Measurements from ENCODE around the gene KLHL33.

Gene KLHL33

DNA sequence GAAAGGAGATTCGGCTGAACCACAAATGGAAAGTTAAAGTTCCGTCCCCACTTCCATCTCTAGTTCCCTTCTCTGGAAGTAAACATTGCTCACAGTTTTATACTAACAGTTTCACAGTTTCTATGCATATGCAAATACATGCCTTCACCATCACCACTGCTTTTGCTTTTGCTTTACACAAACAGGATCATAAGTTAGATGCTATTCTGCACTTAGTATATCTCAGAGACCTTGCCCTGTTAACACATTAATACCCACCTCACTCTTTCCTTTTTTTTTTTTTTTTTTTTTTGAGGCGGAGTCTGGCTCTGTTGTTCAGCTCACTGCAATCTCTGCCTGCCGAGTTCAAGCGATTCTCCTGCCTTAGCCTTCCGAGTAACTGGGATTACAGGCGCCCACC lies 23.6 kb downstream of the KLHL33 start:
- Mint-ChIP-seq H3K27ac (peak overlapping the region; percentile 95), H3K27me3 (no peaks in the 10 kb centered on the region), H3K36me3 (no peaks in the 10 kb centered on the region), H3K9me3 (ENCODE audit: low read depth) (no peaks in the 10 kb centered on the region), H3K4me3 (peak overlapping the region; percentile 99), H3K4me1 (ENCODE audit: low read depth) (peaks cover 45% of the 10 kb centered on the region)

DNA sequence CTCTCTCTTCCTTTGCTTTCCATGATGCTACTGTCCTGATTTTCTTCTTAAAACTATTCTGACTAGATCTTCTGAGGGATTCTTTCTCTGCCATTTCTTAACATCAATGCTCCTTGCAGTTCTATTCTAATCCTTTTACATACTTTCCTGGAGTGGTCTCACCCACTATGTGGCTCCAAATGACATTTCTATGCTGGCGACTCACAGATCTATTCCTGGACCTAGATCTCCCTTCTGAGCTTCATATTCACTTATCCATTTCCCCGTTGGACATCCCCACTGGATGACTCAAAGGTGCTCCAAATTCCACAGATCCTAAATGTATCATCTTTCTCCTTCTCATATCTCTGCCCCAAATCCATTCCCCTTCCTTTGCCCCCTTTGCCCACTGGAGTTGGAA lies 26.7 kb downstream of the KLHL33 start:
- Mint-ChIP-seq H3K27ac (peak overlapping the region; percentile 50), H3K4me1 (ENCODE audit: low read depth) (peaks cover 51% of the 10 kb centered on the region), H3K27me3 (no peaks in the 10 kb centered on the region), H3K9me3 (ENCODE audit: low read depth) (no peaks in the 10 kb centered on the region), H3K36me3 (peaks cover 3% of the 10 kb centered on the region), H3K4me3 (no peak overlapping the region)

DNA sequence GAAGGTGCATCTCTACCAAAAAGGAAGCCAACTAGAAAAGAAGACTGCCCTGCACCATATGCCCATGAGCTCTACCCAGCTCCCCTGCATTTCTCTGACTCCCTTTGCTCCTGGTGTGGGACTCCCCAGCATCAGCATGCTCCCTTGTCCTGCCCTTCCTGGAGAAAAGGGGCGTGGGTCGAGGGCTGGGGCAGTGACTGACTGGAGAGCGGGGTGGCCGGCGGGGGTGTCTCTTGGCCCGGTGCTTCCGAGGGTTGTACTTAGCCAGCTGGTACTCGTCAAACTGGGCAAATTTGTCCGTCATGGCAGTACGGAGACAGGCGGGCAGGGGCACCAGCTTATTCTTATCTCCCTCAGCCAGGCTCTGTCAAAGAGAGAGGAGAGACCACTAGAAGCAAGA lies 32.4 kb downstream of the KLHL33 start:
- no peak overlapping the region for H3K4me3 Mint-ChIP-seq
- H3K9me3 Mint-ChIP-seq (ENCODE audit: low read depth), result no peaks in the 10 kb centered on the region
- peaks cover 40% of the 10 kb centered on the region for H3K4me1 Mint-ChIP-seq (ENCODE audit: low read depth)
- no peaks in the 10 kb centered on the region for H3K27me3 Mint-ChIP-seq
- peaks cover 16% of the 10 kb centered on the region for H3K36me3 Mint-ChIP-seq
- H3K27ac Mint-ChIP-seq, result peak overlapping the region; percentile 78

DNA sequence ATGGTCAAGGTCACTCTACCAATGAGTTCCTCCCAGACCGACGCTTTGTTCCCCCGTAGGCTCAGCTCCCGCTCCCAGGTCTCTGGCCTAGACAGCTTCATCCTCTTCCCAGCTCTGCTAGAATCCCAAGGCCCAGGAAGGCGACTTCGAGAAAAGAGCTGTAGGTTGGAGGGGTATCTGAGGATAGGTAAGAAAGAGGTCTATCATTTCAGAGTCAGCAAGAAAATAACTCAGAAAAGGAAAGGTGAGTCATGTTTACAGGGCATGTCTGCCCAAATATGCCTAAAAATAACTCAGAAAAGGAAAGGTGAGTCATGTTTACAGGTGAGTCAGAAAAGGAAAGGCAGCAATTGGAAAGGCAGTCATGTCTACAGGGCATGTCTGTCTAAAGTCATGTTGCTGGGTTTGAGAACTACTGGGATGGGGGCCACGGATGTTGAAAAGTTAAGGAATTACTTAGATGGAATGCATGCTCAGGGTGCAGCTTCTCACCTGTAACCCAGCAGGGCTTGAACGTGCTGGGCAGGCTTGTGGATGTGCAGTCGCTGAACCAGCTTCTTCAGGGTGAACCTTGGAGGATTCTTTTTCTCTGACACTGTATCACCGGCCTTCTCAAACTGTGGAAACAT lies 34.9 kb downstream of the KLHL33 start:
- peak overlapping the region; percentile 95 for H3K27ac Mint-ChIP-seq
- peaks cover 29% of the 10 kb centered on the region for H3K4me1 Mint-ChIP-seq (ENCODE audit: low read depth)
- no peaks in the 10 kb centered on the region for H3K27me3 Mint-ChIP-seq
- peaks cover 16% of the 10 kb centered on the region for H3K36me3 Mint-ChIP-seq
- no peaks in the 10 kb centered on the region for H3K9me3 Mint-ChIP-seq (ENCODE audit: low read depth)
- H3K4me3 Mint-ChIP-seq, result peak overlapping the region; percentile 78

DNA sequence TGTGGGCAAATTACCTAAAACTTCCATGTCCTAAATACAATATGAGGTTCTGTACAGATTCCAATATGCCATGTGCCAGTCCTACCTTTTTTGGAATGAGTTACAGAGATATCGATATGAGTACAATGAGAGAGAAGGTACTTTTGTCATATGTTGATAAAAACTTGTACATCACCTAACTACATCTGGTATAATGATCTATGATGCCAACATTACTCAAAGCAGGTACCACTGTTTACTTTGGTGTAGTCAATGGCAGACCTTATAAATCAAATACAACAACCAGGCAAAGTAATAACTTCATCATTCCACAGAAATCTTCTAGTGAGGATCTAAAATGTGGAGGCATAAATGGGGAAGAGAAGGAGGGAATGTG lies 35.4 kb downstream of the KLHL33 start:
- Mint-ChIP-seq H3K4me1 (ENCODE audit: low read depth) (peaks cover 28% of the 10 kb centered on the region), H3K27me3 (no peaks in the 10 kb centered on the region), H3K27ac (peak overlapping the region; percentile 95), H3K4me3 (peak overlapping the region; percentile 78), H3K9me3 (ENCODE audit: low read depth) (no peaks in the 10 kb centered on the region), H3K36me3 (peaks cover 19% of the 10 kb centered on the region)

DNA sequence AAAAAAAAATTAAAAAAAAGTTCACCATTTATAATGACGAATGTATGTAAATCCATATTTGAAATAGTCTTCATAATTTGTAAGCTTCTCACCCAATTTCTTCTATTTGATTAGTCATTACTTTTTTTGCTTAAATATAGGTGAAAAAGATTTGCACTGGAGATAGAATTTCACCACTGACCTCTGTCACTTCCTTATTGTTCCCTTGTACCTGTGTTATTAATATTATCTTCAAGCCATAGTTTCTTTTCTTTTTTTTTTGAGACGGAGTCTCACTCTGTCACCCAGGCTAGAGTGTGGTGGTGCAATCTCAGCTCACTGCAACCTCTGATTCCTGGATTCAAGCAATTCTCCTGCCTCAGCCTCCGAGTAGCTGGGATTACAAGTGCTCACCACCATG lies 38.5 kb downstream of the KLHL33 start:
- peaks cover 15% of the 10 kb centered on the region for H3K36me3 Mint-ChIP-seq
- H3K4me1 Mint-ChIP-seq (ENCODE audit: low read depth), result peaks cover 19% of the 10 kb centered on the region
- no peak overlapping the region for H3K27ac Mint-ChIP-seq
- no peaks in the 10 kb centered on the region for H3K27me3 Mint-ChIP-seq
- no peaks in the 10 kb centered on the region for H3K9me3 Mint-ChIP-seq (ENCODE audit: low read depth)
- no peak overlapping the region for H3K4me3 Mint-ChIP-seq

DNA sequence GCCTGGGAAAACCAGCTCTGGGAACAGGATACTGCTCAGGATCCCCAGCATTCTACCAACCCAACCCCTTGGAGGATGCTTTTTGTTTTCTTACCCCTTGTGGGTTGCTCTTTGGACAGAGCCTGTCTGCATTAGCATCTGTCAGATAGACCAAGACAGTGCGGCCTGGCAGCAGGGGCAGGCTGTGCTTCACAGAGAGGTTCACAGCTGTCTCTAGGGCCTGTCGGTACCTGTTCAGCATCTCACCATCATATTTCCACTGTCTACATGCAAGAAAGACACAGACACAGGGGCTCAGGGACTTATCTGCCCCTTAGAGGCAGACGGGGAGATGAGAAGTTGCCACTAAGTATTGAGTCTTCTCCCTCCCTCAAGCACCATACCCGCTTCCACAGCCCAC lies 44.5 kb downstream of the KLHL33 start:
- no peak overlapping the region for H3K4me3 Mint-ChIP-seq
- H3K4me1 Mint-ChIP-seq (ENCODE audit: low read depth), result no peaks in the 10 kb centered on the region
- no peaks in the 10 kb centered on the region for H3K9me3 Mint-ChIP-seq (ENCODE audit: low read depth)
- peaks cover 14% of the 10 kb centered on the region for H3K36me3 Mint-ChIP-seq
- no peaks in the 10 kb centered on the region for H3K27me3 Mint-ChIP-seq
- no peak overlapping the region for H3K27ac Mint-ChIP-seq

DNA sequence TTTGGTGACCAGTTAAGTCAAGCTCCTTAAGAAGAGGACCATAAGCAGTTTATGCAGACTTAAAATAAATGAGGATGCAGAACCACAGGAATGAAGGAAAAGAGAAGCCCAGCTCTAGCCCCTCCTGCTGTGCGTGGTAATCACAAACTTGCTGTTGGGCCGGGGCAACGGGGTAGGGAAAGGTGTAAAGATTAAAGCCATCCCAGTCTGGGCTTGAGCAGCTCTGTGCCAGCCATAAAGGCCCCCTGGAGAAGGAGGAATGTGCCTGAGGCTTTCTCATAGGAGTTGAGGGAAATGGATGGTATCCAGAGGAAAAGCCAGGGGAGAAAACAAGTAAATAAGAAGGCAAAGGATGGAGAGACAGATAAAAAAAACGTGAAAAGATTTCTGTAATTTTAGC lies 47.8 kb downstream of the KLHL33 start:
- Mint-ChIP-seq H3K27ac (no peak overlapping the region), H3K4me1 (ENCODE audit: low read depth) (no peaks in the 10 kb centered on the region), H3K36me3 (peaks cover 8% of the 10 kb centered on the region), H3K27me3 (no peaks in the 10 kb centered on the region), H3K4me3 (no peak overlapping the region), H3K9me3 (ENCODE audit: low read depth) (no peaks in the 10 kb centered on the region)

DNA sequence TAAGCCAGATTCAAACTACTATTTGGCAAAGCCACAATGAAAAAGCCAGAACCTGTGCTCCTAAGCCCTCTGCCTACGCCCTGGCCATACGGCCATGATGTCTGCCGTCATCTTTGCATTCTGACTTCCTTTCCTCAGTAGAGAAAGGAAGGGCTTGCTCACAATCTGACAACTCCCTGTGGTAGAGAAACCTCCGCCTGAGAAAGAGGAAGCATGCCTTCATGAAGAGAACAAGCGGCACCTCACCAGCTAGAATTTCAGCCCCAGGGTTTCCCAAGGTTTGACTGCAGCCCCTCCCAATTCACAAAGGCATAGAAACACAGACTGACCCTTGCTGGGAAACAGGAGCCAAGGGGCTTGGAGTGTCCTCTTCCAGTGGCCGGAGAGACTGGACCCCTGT lies 48.4 kb downstream of the KLHL33 start:
- H3K36me3 Mint-ChIP-seq, result peaks cover 8% of the 10 kb centered on the region
- H3K27me3 Mint-ChIP-seq, result no peaks in the 10 kb centered on the region
- no peaks in the 10 kb centered on the region for H3K9me3 Mint-ChIP-seq (ENCODE audit: low read depth)
- H3K4me3 Mint-ChIP-seq, result no peak overlapping the region
- H3K4me1 Mint-ChIP-seq (ENCODE audit: low read depth), result no peaks in the 10 kb centered on the region
- H3K27ac Mint-ChIP-seq, result no peak overlapping the region

DNA sequence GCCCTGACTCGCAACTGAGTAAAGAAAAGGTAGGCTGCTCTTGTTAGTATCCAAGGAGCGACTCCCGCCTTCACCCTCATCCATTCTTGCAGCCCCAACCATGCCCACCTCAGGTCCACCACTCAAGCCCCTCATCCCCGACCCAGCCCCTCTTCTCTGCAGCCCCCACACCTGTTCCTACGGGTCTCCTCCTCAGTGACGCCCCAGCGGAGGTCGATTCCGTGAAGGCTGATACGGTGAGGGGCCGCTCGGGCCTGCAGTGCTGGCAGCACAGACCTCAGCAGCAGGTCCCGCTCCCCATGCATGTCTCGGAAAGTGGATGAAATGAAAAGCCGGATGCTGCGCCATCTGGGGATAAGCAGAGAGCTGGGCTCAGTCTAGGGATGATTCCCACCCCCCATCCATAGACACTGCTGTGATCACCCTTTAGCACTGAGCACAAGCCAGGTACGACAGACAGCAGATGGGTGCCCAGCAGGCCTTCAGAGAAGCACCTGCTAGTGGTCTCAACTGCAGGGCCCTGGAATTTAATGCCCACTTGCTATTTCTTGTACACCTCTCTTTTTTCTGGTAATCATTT lies 49.6 kb downstream of the KLHL33 start:
- peaks cover 8% of the 10 kb centered on the region for H3K36me3 Mint-ChIP-seq
- H3K27ac Mint-ChIP-seq, result no peak overlapping the region
- no peaks in the 10 kb centered on the region for H3K27me3 Mint-ChIP-seq
- no peaks in the 10 kb centered on the region for H3K4me1 Mint-ChIP-seq (ENCODE audit: low read depth)
- no peaks in the 10 kb centered on the region for H3K9me3 Mint-ChIP-seq (ENCODE audit: low read depth)
- no peak overlapping the region for H3K4me3 Mint-ChIP-seq

DNA sequence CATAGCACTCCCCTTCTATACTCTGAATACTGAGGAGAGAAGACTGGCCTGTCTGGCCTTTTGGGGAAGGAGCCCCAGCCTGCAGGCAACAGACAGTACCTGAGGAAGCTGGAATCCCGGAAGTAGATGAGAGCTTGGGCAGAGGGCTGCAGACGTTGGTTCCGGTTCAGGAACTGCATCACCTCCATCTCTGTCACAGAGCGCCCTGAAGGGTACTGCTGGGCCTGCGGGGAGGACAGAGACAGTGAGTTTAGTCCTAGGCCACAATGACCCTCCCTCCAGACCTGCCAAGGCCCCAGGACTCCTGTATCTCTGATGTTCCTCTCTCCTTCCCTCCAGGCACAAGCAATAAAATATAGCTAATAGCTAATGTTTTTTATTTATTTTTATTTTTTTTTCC lies 51.1 kb downstream of the KLHL33 start:
- peaks cover 7% of the 10 kb centered on the region for H3K36me3 Mint-ChIP-seq
- H3K4me1 Mint-ChIP-seq (ENCODE audit: low read depth), result no peaks in the 10 kb centered on the region
- H3K27me3 Mint-ChIP-seq, result no peaks in the 10 kb centered on the region
- no peak overlapping the region for H3K27ac Mint-ChIP-seq
- H3K4me3 Mint-ChIP-seq, result no peak overlapping the region
- no peaks in the 10 kb centered on the region for H3K9me3 Mint-ChIP-seq (ENCODE audit: low read depth)

DNA sequence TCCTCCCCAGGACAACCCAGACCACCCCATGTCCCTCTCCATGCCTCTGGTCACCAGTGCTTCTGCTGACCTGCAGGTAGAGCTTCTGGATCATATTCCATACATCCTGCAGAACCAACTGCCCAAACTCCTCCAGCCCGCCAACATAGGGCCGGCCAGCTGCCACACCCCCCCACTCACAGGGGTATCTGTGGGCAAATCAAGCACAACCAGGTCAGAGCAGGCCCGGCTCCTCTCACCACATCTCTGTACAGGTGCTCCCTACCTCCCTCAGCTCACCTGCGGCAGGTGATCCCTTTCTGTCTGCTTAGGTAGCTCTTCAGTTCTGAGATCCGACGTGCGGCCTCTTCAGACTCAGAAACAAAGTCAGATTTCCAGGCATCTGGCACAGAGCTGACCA lies 51.6 kb downstream of the KLHL33 start:
- H3K36me3 Mint-ChIP-seq, result peaks cover 2% of the 10 kb centered on the region
- no peak overlapping the region for H3K4me3 Mint-ChIP-seq
- H3K9me3 Mint-ChIP-seq (ENCODE audit: low read depth), result no peaks in the 10 kb centered on the region
- no peaks in the 10 kb centered on the region for H3K27me3 Mint-ChIP-seq
- H3K27ac Mint-ChIP-seq, result no peak overlapping the region
- H3K4me1 Mint-ChIP-seq (ENCODE audit: low read depth), result no peaks in the 10 kb centered on the region

DNA sequence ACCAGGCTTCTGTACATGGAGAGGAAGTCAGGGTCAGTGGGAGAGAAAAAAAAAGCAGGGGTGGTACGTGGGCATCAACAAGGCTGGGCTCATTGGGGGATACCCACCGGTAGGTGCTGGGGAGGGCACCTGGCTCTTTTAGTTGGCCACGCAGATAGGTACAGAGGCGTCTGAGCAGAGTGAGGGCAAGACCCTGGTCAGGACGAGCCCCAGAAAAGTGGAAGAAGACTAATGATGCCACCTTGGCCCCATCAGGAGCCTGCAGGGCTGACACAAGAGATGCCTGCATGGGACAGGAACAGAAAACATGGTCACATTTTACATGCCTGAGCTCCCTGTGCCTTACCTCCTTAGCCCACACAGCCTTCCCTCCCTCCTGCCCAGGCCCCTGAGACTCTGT lies 52.3 kb downstream of the KLHL33 start:
- Mint-ChIP-seq H3K4me3 (no peak overlapping the region), H3K9me3 (ENCODE audit: low read depth) (no peaks in the 10 kb centered on the region), H3K27me3 (no peaks in the 10 kb centered on the region), H3K4me1 (ENCODE audit: low read depth) (no peaks in the 10 kb centered on the region), H3K36me3 (peaks cover 2% of the 10 kb centered on the region), H3K27ac (no peak overlapping the region)

DNA sequence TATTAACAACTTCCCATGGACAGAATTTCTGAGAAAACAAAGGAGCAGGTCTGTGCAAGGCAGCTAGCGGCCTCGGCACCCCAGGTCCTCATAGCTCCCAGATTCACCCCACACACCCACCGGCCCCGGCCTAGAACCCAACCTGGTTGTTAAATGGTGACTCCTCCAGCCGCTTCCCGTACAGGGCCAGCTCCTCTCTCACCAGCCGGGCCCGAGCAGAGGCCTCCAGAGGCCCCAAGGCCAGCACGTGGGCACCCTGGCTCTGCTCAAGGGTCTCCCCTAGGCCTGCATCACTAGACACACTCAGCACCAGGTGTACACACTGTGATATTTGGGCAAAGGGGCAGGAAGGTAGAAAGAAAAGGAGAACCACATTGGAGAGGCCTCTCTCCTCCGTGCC lies 52.9 kb downstream of the KLHL33 start:
- H3K4me1 Mint-ChIP-seq (ENCODE audit: low read depth), result no peaks in the 10 kb centered on the region
- H3K4me3 Mint-ChIP-seq, result no peak overlapping the region
- H3K27ac Mint-ChIP-seq, result no peak overlapping the region
- H3K9me3 Mint-ChIP-seq (ENCODE audit: low read depth), result no peaks in the 10 kb centered on the region
- H3K36me3 Mint-ChIP-seq, result peaks cover 2% of the 10 kb centered on the region
- H3K27me3 Mint-ChIP-seq, result no peaks in the 10 kb centered on the region

DNA sequence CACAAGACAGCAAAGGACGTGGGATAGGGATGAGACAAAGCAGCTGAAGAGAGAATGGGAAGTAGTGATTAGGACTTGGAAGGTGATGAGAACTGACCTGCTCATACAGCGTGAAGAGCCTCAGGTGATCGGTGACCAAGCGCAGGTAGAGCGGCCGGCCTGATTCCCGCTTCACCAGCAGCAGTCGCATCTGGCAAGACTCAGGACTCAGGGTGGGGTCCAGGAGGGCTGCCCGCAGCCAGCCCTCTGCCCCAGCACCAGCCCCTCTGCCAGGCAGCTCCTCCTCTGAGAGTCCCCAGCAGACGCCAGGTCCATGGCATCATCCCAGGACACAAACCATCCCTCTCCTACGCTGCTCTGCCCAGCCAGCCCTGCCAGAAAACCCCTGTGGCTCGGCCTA lies 53.4 kb downstream of the KLHL33 start:
- Mint-ChIP-seq H3K27me3 (no peaks in the 10 kb centered on the region), H3K4me1 (ENCODE audit: low read depth) (no peaks in the 10 kb centered on the region), H3K36me3 (peaks cover 2% of the 10 kb centered on the region), H3K4me3 (no peak overlapping the region), H3K9me3 (ENCODE audit: low read depth) (no peaks in the 10 kb centered on the region), H3K27ac (no peak overlapping the region)

DNA sequence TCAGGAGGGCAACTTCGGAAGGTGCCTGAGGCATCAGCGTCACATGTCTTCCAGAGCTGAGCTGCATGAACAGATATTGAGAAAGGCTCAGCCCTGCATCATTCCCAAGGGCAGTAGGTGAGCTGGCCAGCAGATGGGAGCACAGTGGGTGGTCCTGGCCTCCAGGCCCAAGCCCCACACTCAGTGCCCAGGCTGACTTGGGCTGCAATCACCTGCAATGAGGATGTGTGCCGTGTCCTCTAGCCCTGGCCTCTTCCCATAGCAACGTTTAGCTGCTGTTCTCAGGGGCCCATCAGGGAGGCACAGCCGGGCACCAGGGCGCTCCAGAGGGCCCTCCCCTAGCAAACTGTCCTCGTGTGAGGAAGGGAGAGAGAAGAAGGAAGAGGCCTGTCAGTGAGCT lies 54.6 kb downstream of the KLHL33 start:
- H3K27ac Mint-ChIP-seq, result peak overlapping the region; percentile 22
- no peaks in the 10 kb centered on the region for H3K4me1 Mint-ChIP-seq (ENCODE audit: low read depth)
- no peaks in the 10 kb centered on the region for H3K27me3 Mint-ChIP-seq
- peaks cover 2% of the 10 kb centered on the region for H3K36me3 Mint-ChIP-seq
- H3K4me3 Mint-ChIP-seq, result no peak overlapping the region
- no peaks in the 10 kb centered on the region for H3K9me3 Mint-ChIP-seq (ENCODE audit: low read depth)

All from activated naive CD8-positive, alpha-beta T cell (primary cell).